ENCODE data around the gene RAD54L. TPM values are rescaled to one million over a fixed set of nuclear protein-coding genes. Genes with fewer than 3 reads are reported as not detected.

The RAD54L gene
- total RNA-seq, 1 donor from 2014 or later, result 0.26 TPM

GRCh38 chr1:46303038-46303871 is 55.7 kb downstream of the RAD54L start, which contains the start of the genes LRRC41 and UQCRH:
Gene LRRC41, minus strand, starts transcription at chr1:46303616. Its CDS starts 294 bp downstream, at chr1:46303322.
Gene UQCRH, plus strand, starts transcription at chr1:46303698. Its CDS starts 69 bp downstream, at chr1:46303767.
- no peaks in the 10 kb centered on the region for H3K27me3 ChIP-seq (ENCODE audit: control insufficient read depth, insufficient read depth, low read length)
- TF ChIP-seq CTCF (IDR thresholded peaks at IDR 0.05; ENCODE audit: insufficient read depth, low read length, severe bottlenecking), result peak; percentile 24
- no peaks in the 10 kb centered on the region for H3K36me3 ChIP-seq (ENCODE audit: control insufficient read depth, insufficient read depth, low read length)
- H3K4me3 ChIP-seq (ENCODE audit: low read depth, low read length), result peak within 1 kb of the TSS; percentile 86
- DNase-seq (ENCODE audit: low read depth) (peak; percentile 91), FAIRE-seq (no peak)

- no peaks in the 10 kb centered on the region for H3K27me3 ChIP-seq (ENCODE audit: control insufficient read depth, insufficient read depth, low read length)
- TF ChIP-seq CTCF (IDR thresholded peaks at IDR 0.05; ENCODE audit: insufficient read depth, low read length, severe bottlenecking), result no peak
- no peaks in the 10 kb centered on the region for H3K36me3 ChIP-seq (ENCODE audit: control insufficient read depth, insufficient read depth, low read length)
- FAIRE-seq (no peak), DNase-seq (ENCODE audit: low read depth) (no peak)
- peak overlapping the region; percentile 86 for H3K4me3 ChIP-seq (ENCODE audit: low read depth, low read length)
Observed at GRCh38 chr1:46303872-46304326, 56.3 kb downstream of the RAD54L start.

GRCh38 chr1:46306159-46306530 is 58.6 kb downstream of the RAD54L start:
- Histone ChIP-seq H3K4me3 (ENCODE audit: low read depth, low read length) (no peak overlapping the region), H3K27me3 (ENCODE audit: control insufficient read depth, insufficient read depth, low read length) (no peaks in the 10 kb centered on the region), H3K36me3 (ENCODE audit: control insufficient read depth, insufficient read depth, low read length) (peaks cover 10% of the 10 kb centered on the region)
- DNase-seq (ENCODE audit: low read depth) (no peak), FAIRE-seq (no peak)
- no peak for TF ChIP-seq CTCF (IDR thresholded peaks at IDR 0.05; ENCODE audit: insufficient read depth, low read length, severe bottlenecking)

- FAIRE-seq (no peak), DNase-seq (ENCODE audit: low read depth) (no peak)
- Histone ChIP-seq H3K36me3 (ENCODE audit: control insufficient read depth, insufficient read depth, low read length) (peaks cover 18% of the 10 kb centered on the region), H3K4me3 (ENCODE audit: low read depth, low read length) (no peak overlapping the region), H3K27me3 (ENCODE audit: control insufficient read depth, insufficient read depth, low read length) (no peaks in the 10 kb centered on the region)
- TF ChIP-seq CTCF (IDR thresholded peaks at IDR 0.05; ENCODE audit: insufficient read depth, low read length, severe bottlenecking), result no peak
Observed at GRCh38 chr1:46309401-46310159, 62.0 kb downstream of the RAD54L start.

GRCh38 chr1:46310321-46310720 is 62.8 kb downstream of the RAD54L start:
- H3K36me3 ChIP-seq (ENCODE audit: control insufficient read depth, insufficient read depth, low read length), result peaks cover 18% of the 10 kb centered on the region
- DNase-seq (ENCODE audit: low read depth), result no peak
- no peak overlapping the region for H3K4me3 ChIP-seq (ENCODE audit: low read depth, low read length)
- TF ChIP-seq CTCF (IDR thresholded peaks at IDR 0.05; ENCODE audit: insufficient read depth, low read length, severe bottlenecking), result no peak
- no peaks in the 10 kb centered on the region for H3K27me3 ChIP-seq (ENCODE audit: control insufficient read depth, insufficient read depth, low read length)
- FAIRE-seq, result no peak

Data from bronchial epithelial cell (primary cell).